H1 (cell line): ENCODE results near the gene TNS4. TPM values are rescaled to one million over a fixed set of nuclear protein-coding genes. Genes with fewer than 3 reads are reported as not detected.

Experiments used
- CTCF ChIA-PET: fragments of 300-600 bp; sonication (Branson Sonifier 250); formaldehyde crosslinking; loops from one replicate; lab custom pipeline; 2021; ENCODE audit not compliant: partially characterized antibody; lab: Charles Lee
- POLR2A ChIA-PET: fragments of 300-600 bp; sonication (Branson Sonifier 250); formaldehyde crosslinking; loops from one replicate; lab custom pipeline; 2021; ENCODE audit warnings: inconsistent platforms; ENCODE audit not compliant: partially characterized antibody; lab: Charles Lee
- DNase-seq, 2 experiments: peaks; one replicate each; pipeline versions ENCODE4 v3.0.0 to v3.0.0-alpha.2; 2010 to 2022; ENCODE audit warnings: low spot score in 2 of 2, low read depth in 1 of 2, mixed read lengths in 1 of 2
- FAIRE-seq: peaks from 2 replicates; lab custom pipeline; 2011; peaks lifted over from hg19 to GRCh38; lab: Jason Lieb, UNC
- H2AFZ ChIP-seq: 2 replicates; pipeline ENCODE4 v1.8.1; 2012; ENCODE audit warnings: low read length, inconsistent platforms
- H2AK5ac ChIP-seq: 2 replicates; pipeline ENCODE4 v1.6.1; 2013; ENCODE audit warnings: low read depth, low read length
- H2BK120ac ChIP-seq: replicated peaks from 2 replicates; pipeline ENCODE3; 2013; ENCODE audit warnings: low read depth, low read length, inconsistent platforms
- H2BK12ac ChIP-seq: 2 replicates; pipeline ENCODE4 v1.6.1; 2013; ENCODE audit warnings: low read depth, low read length
- H2BK15ac ChIP-seq: 2 replicates; pipeline ENCODE4 v1.6.1; 2013; ENCODE audit warnings: low read length
- H2BK20ac ChIP-seq: 2 replicates; pipeline ENCODE4 v1.6.1; 2013; ENCODE audit warnings: low read length
- H2BK5ac ChIP-seq: 2 replicates; pipeline ENCODE4 v1.6.1; 2013; ENCODE audit warnings: low read depth, low read length
- H3K14ac ChIP-seq: 2 replicates; pipeline ENCODE4 v1.6.1; 2013; ENCODE audit warnings: inconsistent platforms; ENCODE audit not compliant: insufficient read length
- H3K18ac ChIP-seq: 2 replicates; pipeline ENCODE4 v1.6.1; 2013; ENCODE audit warnings: low read length; ENCODE audit errors: extremely low read depth
- H3K23ac ChIP-seq: 2 replicates; pipeline ENCODE4 v1.6.1; 2013; ENCODE audit warnings: inconsistent platforms; ENCODE audit not compliant: insufficient read length
- H3K23me2 ChIP-seq: 2 replicates; pipeline ENCODE4 v1.6.1; 2013; ENCODE audit warnings: low read depth, low read length
- H3K27ac ChIP-seq: 2 replicates; pipeline ENCODE4 v1.6.1; 2011; ENCODE audit warnings: low read depth, low read length, inconsistent platforms
- H3K27me3 ChIP-seq, 4 experiments: replicated peaks in 1 of 4; 1 replicate in 1 of 4; 2 replicates in 3 of 4; pipeline versions ENCODE4 v1.6.1 to v1.8.1; 2011 to 2013; ENCODE audit warnings: low read length in 3 of 4, mild to moderate bottlenecking in 3 of 4, inconsistent platforms in 2 of 4, mixed read lengths in 2 of 4, moderate library complexity in 1 of 4; ENCODE audit not compliant: control insufficient read depth in 3 of 4, insufficient read depth in 3 of 4; ENCODE audit errors: extremely low read depth in 1 of 4
- H3K36me3 ChIP-seq, 4 experiments: 2 replicates each; pipeline versions ENCODE4 v1.6.1 to v1.8.1; 2011 to 2013; ENCODE audit warnings: mild to moderate bottlenecking in 4 of 4, low read length in 3 of 4, moderate library complexity in 2 of 4, control low read depth in 1 of 4, inconsistent platforms in 1 of 4; ENCODE audit not compliant: insufficient read depth in 4 of 4, control insufficient read depth in 2 of 4
- H3K4ac ChIP-seq: replicated peaks from 2 replicates; pipeline ENCODE3; 2013; ENCODE audit warnings: low read length, low read depth, mixed read lengths, inconsistent platforms; ENCODE audit not compliant: insufficient read length
- H3K4me1 ChIP-seq, 4 experiments: replicated peaks in 1 of 4; 1 replicate in 1 of 4; 2 replicates in 3 of 4; pipeline versions ENCODE4 v1.6.1 to v1.8.1; 2011 to 2013; ENCODE audit warnings: low read length in 3 of 4, inconsistent platforms in 2 of 4, mixed read lengths in 1 of 4; ENCODE audit not compliant: insufficient read depth in 4 of 4, control insufficient read depth in 3 of 4
- H3K4me2 ChIP-seq, 2 experiments: 2 replicates each; pipeline versions ENCODE4 v1.6.1 to v1.8.1; 2011 to 2013; ENCODE audit warnings: low read depth in 2 of 2, low read length in 2 of 2, control low read depth in 1 of 2, inconsistent platforms in 1 of 2, mild to moderate bottlenecking in 1 of 2; ENCODE audit not compliant: insufficient read depth in 1 of 2
- H3K4me3 ChIP-seq, 4 experiments: fragments of 200-600, 300-600 bp in 1 of 4; sonication (generic), shearing (Covaris generic), sonication (Bioruptor Twin) in 1 of 4; 2 replicates each; pipeline versions ENCODE4 v1.5.1 to v1.8.1; 2011 to 2016; ENCODE audit warnings: low read length in 4 of 4, low read depth in 3 of 4, control low read depth in 2 of 4, inconsistent platforms in 2 of 4, mild to moderate bottlenecking in 2 of 4, mixed read lengths in 1 of 4, moderate library complexity in 1 of 4; ENCODE audit not compliant: insufficient read depth in 2 of 4; ENCODE audit errors: extremely low read depth in 1 of 4
- H3K56ac ChIP-seq: replicated peaks from 2 replicates; pipeline ENCODE3; 2013; ENCODE audit warnings: low read depth, mild to moderate bottlenecking, mixed read lengths, low read length, inconsistent platforms; ENCODE audit not compliant: insufficient read length
- H3K79me1 ChIP-seq: 2 replicates; pipeline ENCODE4 v1.6.1; 2013; ENCODE audit warnings: low read depth, low read length, control low read depth
- H3K79me2 ChIP-seq, 2 experiments: 2 replicates each; pipeline versions ENCODE4 v1.6.1 to v1.8.1; 2012 to 2013; ENCODE audit warnings: low read length in 2 of 2, mild to moderate bottlenecking in 2 of 2, inconsistent platforms in 1 of 2; ENCODE audit not compliant: insufficient read depth in 2 of 2, control insufficient read depth in 1 of 2
- H3K9ac ChIP-seq, 4 experiments: replicated peaks in 1 of 4; 1 replicate in 1 of 4; 2 replicates in 3 of 4; pipeline versions ENCODE4 v1.6.1 to v1.8.1; 2011 to 2013; ENCODE audit warnings: low read depth in 3 of 4, low read length in 3 of 4, control low read depth in 2 of 4, mild to moderate bottlenecking in 2 of 4, moderate library complexity in 2 of 4, inconsistent platforms in 1 of 4; ENCODE audit errors: extremely low read depth in 1 of 4
- H3K9me3 ChIP-seq, 2 experiments: 2 replicates each; pipeline versions ENCODE4 v1.6.1 to v1.8.1; 2012 to 2013; ENCODE audit warnings: mild to moderate bottlenecking in 2 of 2, moderate library complexity in 2 of 2, control low read depth in 1 of 2, inconsistent platforms in 1 of 2, low read depth in 1 of 2, low read length in 1 of 2, mixed read lengths in 1 of 2; ENCODE audit not compliant: insufficient read depth in 2 of 2
- H4K20me1 ChIP-seq, 2 experiments: replicated peaks in 1 of 2; 2 replicates each; pipeline versions ENCODE3 to v1.8.1; 2011 to 2013; ENCODE audit warnings: inconsistent platforms in 2 of 2, low read length in 2 of 2, mild to moderate bottlenecking in 1 of 2; ENCODE audit not compliant: insufficient read depth in 2 of 2, control insufficient read depth in 1 of 2
- H4K5ac ChIP-seq: 2 replicates; pipeline ENCODE4 v1.6.1; 2013; ENCODE audit warnings: low read length, low read depth, mixed read lengths, inconsistent platforms; ENCODE audit not compliant: insufficient read length
- H4K8ac ChIP-seq: 2 replicates; pipeline ENCODE4 v1.8.0; 2013; ENCODE audit warnings: mild to moderate bottlenecking, moderate library complexity, low read length, inconsistent platforms; ENCODE audit not compliant: insufficient read depth; ENCODE audit errors: extremely low read depth
- H4K91ac ChIP-seq: replicated peaks from 2 replicates; pipeline ENCODE3; 2013; ENCODE audit warnings: low read length, mixed read lengths, inconsistent platforms; ENCODE audit not compliant: insufficient read length
- ATF2 ChIP-seq: IDR thresholded peaks from 2 replicates; pipeline ENCODE4 v1.6.1; 2012; ENCODE audit warnings: low read length, inconsistent platforms
- BRCA1 ChIP-seq: IDR thresholded peaks from 2 replicates; pipeline ENCODE4 v1.6.1; 2012; ENCODE audit warnings: low read depth, low read length, improper control_type of control experiment
- POLR2AphosphoS5 ChIP-seq: IDR thresholded peaks from 2 replicates; pipeline ENCODE4 v1.6.1; 2011; ENCODE audit warnings: low read depth, low read length
- SP1 ChIP-seq: IDR thresholded peaks from 2 replicates; pipeline ENCODE4 v1.6.1; 2011; ENCODE audit warnings: low read depth, low read length
- TEAD4 ChIP-seq: IDR thresholded peaks from 2 replicates; pipeline ENCODE4 v1.6.1; 2012; ENCODE audit warnings: low read depth, low read length, inconsistent platforms, mixed read lengths
- WGBS, 2 experiments: shearing (Covaris generic) in 1 of 2; methylation state at CpG; one replicate each; pipeline versions ENCODE4 v1.1.6 to v1.1.7; 2013 to 2015; ENCODE audit warnings: low lambda C conversion rate in 2 of 2, mixed read lengths in 2 of 2, inconsistent platforms in 1 of 2, low coverage in 1 of 2, missing lambda C conversion rate in 1 of 2; ENCODE audit not compliant: insufficient replicate concordance in 2 of 2, insufficient coverage in 1 of 2, insufficient read length in 1 of 2; ENCODE audit errors: extremely low coverage in 1 of 2, missing lambda C conversion rate in 1 of 2; 5-methylcytosine and 5-hydroxymethylcytosine counted together
- polyA plus RNA-seq, 7 experiments: library from polyadenylated mRNA; depleted of rRNA in 3 of 7; stranded (reverse) in 5 of 7; unstranded in 2 of 7; fragments of >200 nt in 5 of 7; fragments of 200-250 nt in 2 of 7; gene quantifications; 1 replicate in 5 of 7; 2 replicates in 1 of 7; 4 replicates in 1 of 7; pipeline versions ENCODE4 v1.2.1 to v1.2.3, GENCODE V29; 2011 to 2013; ENCODE audit warnings: missing spikeins in 2 of 7, mixed read lengths in 2 of 7
- total RNA-seq: library from RNA; stranded (reverse); fragmentation: NEBNext Ultra II Directional; extraction: Animal tissue kit (Norgen Biotek cat#: 25700); gene quantifications from 2 replicates; pipeline ENCODE4 v1.2.1, GENCODE V29; 2021

TNS4 gene
- total and polyA plus RNA-seq, 2 of the 8 experiments (the other 6 are each of a cell fraction or from before 2014, with no cell fraction given), result 0.20 to 0.21 TPM

GRCh38 chr17:40482722-40483121 lies 18.7 kb downstream of the TNS4 start:
- H3K9me3 ChIP-seq, result no peaks in the 10 kb centered on the region
- 89% methylated on average over 6 of the region's 6 CpGs; no CpG with 5 or more reads in 1 of the 2 experiments for WGBS, 2 experiments
- H3K4me1 ChIP-seq, result peaks cover 0 to 17% (median 7%) of the 10 kb centered on the region in 4 experiments; a peak in 6 of 7 replicates
- H4K5ac ChIP-seq, result no peak overlapping the region
- FAIRE-seq (no peak), DNase-seq (no peak)
- no peak overlapping the region for H2BK5ac ChIP-seq
- H3K23ac ChIP-seq, result no peak overlapping the region
- H3K79me2 ChIP-seq, result no peaks in the 10 kb centered on the region
- no peak overlapping the region for H3K18ac ChIP-seq
- H4K91ac ChIP-seq, result no peak overlapping the region
- H2BK120ac ChIP-seq, result no peak overlapping the region
- CTCF ChIA-PET, result interaction anchor here (0.7 to 1.6 kb wide), 6 partner anchors 13 to 72 kb away, joined by 3 to 4 read pairs (median 3); no protein-coding TSS in a partner anchor
- no peak overlapping the region for H3K56ac ChIP-seq
- no peak overlapping the region for H2BK12ac ChIP-seq
- no peak overlapping the region for H3K27ac ChIP-seq
- H3K27me3 ChIP-seq, result no peaks in the 10 kb centered on the region; a peak in 1 of 7 replicates
- H3K4ac ChIP-seq, result no peak overlapping the region
- POLR2A ChIA-PET, result interaction anchor here (0.6 to 1.1 kb wide), 2 partner anchors 50 to 71 kb away, joined by 3 read pairs; no protein-coding TSS in a partner anchor
- H2BK15ac ChIP-seq, result no peak overlapping the region
- H3K14ac ChIP-seq, result no peak overlapping the region
- no peaks in the 10 kb centered on the region for H3K79me1 ChIP-seq
- no peak overlapping the region for H2AFZ ChIP-seq
- H2BK20ac ChIP-seq, result no peak overlapping the region
- no peak overlapping the region for H2AK5ac ChIP-seq
- no peaks in the 10 kb centered on the region for H4K20me1 ChIP-seq
- H4K8ac ChIP-seq, result no peak overlapping the region
- TF ChIP-seq BRCA1, result no peak
- TF ChIP-seq SP1, result no peak
- TF ChIP-seq TEAD4, result no peak
- no peak for TF ChIP-seq POLR2AphosphoS5
- TF ChIP-seq ATF2, result no peak
- H3K4me3 ChIP-seq, result no peak overlapping the region
- no peak overlapping the region for H3K4me2 ChIP-seq
- no peaks in the 10 kb centered on the region; the same call in 1 of the 2 replicates for H3K23me2 ChIP-seq
- H3K36me3 ChIP-seq, result no peaks in the 10 kb centered on the region
- H3K9ac ChIP-seq, result no peak overlapping the region
